ENCODE measurements around the gene CRIP3.
A peak's percentile ranks its signal among the peaks of the same experiment; 100 is the strongest.

Gene CRIP3

GRCh38 chr6:43290339-43290904, 18.2 kb downstream of the CRIP3 start:
- CTCF ChIA-PET: interaction anchor here (0.7 to 1.0 kb wide), 2 partner anchors 8 to 43 kb away, joined by 3 read pairs; no protein-coding TSS in a partner anchor
- Histone ChIP-seq H3K4me1 (ENCODE audit: control insufficient read depth, insufficient read depth, low read length) (no peaks in the 10 kb centered on the region), H3K36me3 (ENCODE audit: control insufficient read depth in 2 of 2, insufficient read depth in 1 of 2, low read length in 2 of 2) (no peaks in the 10 kb centered on the region), H3K9me3 (ENCODE audit: control insufficient read depth, insufficient read depth, low read depth, low read length) (no peaks in the 10 kb centered on the region), H3K4me3 (ENCODE audit: low read depth, low read length) (no peak overlapping the region), H3K27ac (ENCODE audit: extremely low read depth, low read depth, low read length) (no peak overlapping the region)
- POLR2A ChIA-PET: interaction anchor here (0.5 kb wide), 1 partner anchor 29 kb away, joined by 7 read pairs; no protein-coding TSS in a partner anchor
- TF ChIP-seq ZNF148 (tag by site-specific recombination; IDR thresholded peaks at IDR 0.05; ENCODE audit: borderline replicate concordance): no peak
- no peak for TF ChIP-seq ZNF623 (tag by site-specific recombination; IDR thresholded peaks at IDR 0.05)
- TF ChIP-seq ZNF37A (tag by site-specific recombination; IDR thresholded peaks at IDR 0.05): no peak
- TF ChIP-seq ZNF571 (tag by site-specific recombination; IDR thresholded peaks at IDR 0.05): no peak
- no peak for TF ChIP-seq PRDM4 (tag by site-specific recombination; IDR thresholded peaks at IDR 0.05)
- TF ChIP-seq SALL2 (tag by site-specific recombination; IDR thresholded peaks at IDR 0.05; ENCODE audit: borderline replicate concordance): no peak
- TF ChIP-seq BCL11B (tag by site-specific recombination; IDR thresholded peaks at IDR 0.05; ENCODE audit: low read depth): no peak
- no peak for TF ChIP-seq ZNF837 (tag by site-specific recombination; IDR thresholded peaks at IDR 0.05)
- TF ChIP-seq IKZF3 (tag by site-specific recombination; IDR thresholded peaks at IDR 0.05): no peak
- no peak for TF ChIP-seq ZNF473 (tag by site-specific recombination; IDR thresholded peaks at IDR 0.05)
- no peak for TF ChIP-seq ZNF660 (tag by site-specific recombination; IDR thresholded peaks at IDR 0.05)
- TF ChIP-seq ZNF548 (tag by site-specific recombination; IDR thresholded peaks at IDR 0.05): no peak
- no peak for TF ChIP-seq ZNF701 (tag by site-specific recombination; IDR thresholded peaks at IDR 0.05)

DNA sequence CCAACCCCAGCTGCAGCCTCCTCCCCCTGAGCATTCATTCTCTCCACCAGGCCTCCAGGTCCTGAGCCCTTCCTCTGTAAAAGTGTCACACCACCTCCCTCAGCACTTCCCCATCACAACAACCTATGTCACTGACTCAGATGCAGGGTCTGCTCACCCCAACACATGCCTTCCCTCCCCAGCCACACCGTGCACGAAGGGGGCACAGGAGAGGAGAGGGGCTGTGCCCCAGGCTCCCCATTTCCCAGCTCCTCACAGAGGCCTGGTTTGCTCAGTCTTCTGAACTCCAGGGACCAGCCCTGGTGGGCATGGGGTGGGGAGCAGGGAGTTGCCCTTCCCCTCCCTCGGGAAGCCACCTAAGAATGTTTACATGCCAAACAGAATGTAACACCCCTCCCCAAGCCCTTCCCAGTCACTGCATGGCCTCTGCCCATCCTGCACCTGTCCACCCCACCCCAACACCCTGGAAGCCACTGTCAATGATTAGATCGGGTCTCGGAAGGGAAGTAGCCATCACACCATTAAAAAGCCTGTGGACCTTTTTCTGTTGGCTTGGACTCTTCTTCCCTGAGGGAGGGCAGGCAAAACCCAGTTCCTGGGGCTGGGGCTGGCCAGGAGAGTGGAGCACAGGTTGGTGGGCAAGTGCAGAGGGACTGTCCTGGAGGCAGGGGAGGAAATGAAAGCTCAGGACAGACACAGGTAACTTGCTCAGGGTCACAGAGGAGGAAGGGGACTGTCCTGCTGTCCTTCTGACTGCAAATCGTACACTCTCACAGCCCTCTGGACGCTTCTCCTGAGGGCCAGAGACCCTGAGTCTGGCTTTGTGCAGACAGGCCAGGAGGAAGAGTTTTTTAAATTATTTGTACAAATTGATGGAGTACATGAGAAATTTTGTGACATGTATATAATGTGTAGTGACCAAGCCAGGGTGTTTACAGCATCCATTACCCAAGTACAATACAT, 20.6 kb downstream of the CRIP3 start:
- H3K27ac ChIP-seq (ENCODE audit: extremely low read depth, low read depth, low read length): no peak overlapping the region
- H3K4me3 ChIP-seq (ENCODE audit: low read depth, low read length): no peak overlapping the region
- CTCF ChIA-PET: interaction anchor here (1.1 to 2.2 kb wide), 7 partner anchors 7 to 219 kb away, joined by 3 to 9 read pairs (median 5); partner anchors contain the start of gene DNPH1
- TF ChIP-seq ZFHX2 (tag by site-specific recombination; conservative IDR thresholded peaks at IDR 0.05) (no peak), KLF1 (tag by site-specific recombination; IDR thresholded peaks at IDR 0.05) (peak; percentile 81)
- no peaks in the 10 kb centered on the region for H3K36me3 ChIP-seq (ENCODE audit: control insufficient read depth in 2 of 2, insufficient read depth in 1 of 2, low read length in 2 of 2)
- no peaks in the 10 kb centered on the region for H3K4me1 ChIP-seq (ENCODE audit: control insufficient read depth, insufficient read depth, low read length)
- POLR2A ChIA-PET: no interaction called here
- no peaks in the 10 kb centered on the region for H3K9me3 ChIP-seq (ENCODE audit: control insufficient read depth, insufficient read depth, low read depth, low read length)
